ENCODE measurements around the gene STMN1. TPM values are rescaled to one million over a fixed set of nuclear protein-coding genes. Genes with fewer than 3 reads are reported as not detected.

The STMN1 gene
- total RNA-seq, 1 donor, result 137 TPM

GRCh38 chr1:25864434-25864833 is 41.8 kb downstream of the STMN1 start:
- DNase-seq (ENCODE audit: low read depth), result no peak
- H3K4me3 ChIP-seq (ENCODE audit: low read depth, low read length), result no peak overlapping the region
- no peak for TF ChIP-seq CTCF (IDR thresholded peaks at IDR 0.05; ENCODE audit: insufficient read depth, low read length)

- DNase-seq (ENCODE audit: low read depth), result no peak
- no peak overlapping the region for H3K4me3 ChIP-seq (ENCODE audit: low read depth, low read length)
Observed at GRCh38 chr1:25863486-25864262, 42.5 kb downstream of the STMN1 start.

GRCh38 chr1:25862785-25863485 is 43.3 kb downstream of the STMN1 start:
- TF ChIP-seq CTCF (IDR thresholded peaks at IDR 0.05; ENCODE audit: insufficient read depth, low read length), result no peak
- no peak overlapping the region for H3K4me3 ChIP-seq (ENCODE audit: low read depth, low read length)
- no peak for DNase-seq (ENCODE audit: low read depth)

More at GRCh38 chr1:25863486-25864262, 42.5 kb downstream of the STMN1 start:
- TF ChIP-seq CTCF (IDR thresholded peaks at IDR 0.05; ENCODE audit: insufficient read depth, low read length), result no peak

GRCh38 chr1:25861316-25862286 is 44.6 kb downstream of the STMN1 start:
- DNase-seq (ENCODE audit: low read depth), result no peak
- no peak for TF ChIP-seq CTCF (IDR thresholded peaks at IDR 0.05; ENCODE audit: insufficient read depth, low read length)
- no peak overlapping the region for H3K4me3 ChIP-seq (ENCODE audit: low read depth, low read length)

GRCh38 chr1:25858906-25859789 is 47.1 kb downstream of the STMN1 start, which contains the start of gene AUNIP:
AUNIP (minus strand) TSS chr1:25859457; CDS start chr1:25859357, 100 bp downstream.
- peak; percentile 83 for DNase-seq (ENCODE audit: low read depth)
- no peak for TF ChIP-seq CTCF (IDR thresholded peaks at IDR 0.05; ENCODE audit: insufficient read depth, low read length)

More at GRCh38 chr1:25858906-25859789, 47.1 kb downstream of the STMN1 start, which contains the start of gene AUNIP:
- H3K4me3 ChIP-seq (ENCODE audit: low read depth, low read length), result peak within 1 kb of the TSS; percentile 77

Data from fibroblast of the aortic adventitia (primary cell).